Midbrain (tissue), 1 donor: ENCODE results near the gene TAF4.
"Not testable (repeated sequence)": the region's sequence is repeated elsewhere in the genome, so short reads cannot be mapped to it uniquely, and the experiment has no call there.

Experiments
- DNase-seq: peaks from one replicate; lab custom pipeline; 2025; lab: John Stamatoyannopoulos, UW

Gene TAF4

GRCh38 chr20:62058941-62059340 is 6.7 kb downstream of the TAF4 start:
- DNase-seq: no peak

DNA sequence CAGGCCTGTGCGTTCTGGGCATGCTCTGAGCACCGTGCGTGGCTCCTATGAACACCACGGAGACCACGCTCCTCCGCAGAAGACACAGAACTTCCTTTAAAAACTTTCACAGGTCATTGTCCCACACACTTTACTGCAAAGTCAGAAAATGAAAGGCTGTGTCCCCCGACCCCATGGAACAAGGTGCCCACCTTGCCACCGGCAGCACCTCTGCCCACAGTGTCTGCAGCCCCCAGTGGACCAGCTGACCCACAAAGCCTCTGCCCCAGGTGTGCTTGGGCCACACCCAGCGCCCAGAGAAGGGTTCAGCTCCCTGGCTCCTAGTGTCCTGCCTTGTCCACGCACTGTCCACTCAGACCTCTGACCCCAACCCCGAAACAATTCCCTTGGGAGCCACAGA is 8.7 kb downstream of the TAF4 start:
- no peak for DNase-seq

GRCh38 chr20:62056377-62056776 is 9.3 kb downstream of the TAF4 start:
- no peak for DNase-seq

DNA sequence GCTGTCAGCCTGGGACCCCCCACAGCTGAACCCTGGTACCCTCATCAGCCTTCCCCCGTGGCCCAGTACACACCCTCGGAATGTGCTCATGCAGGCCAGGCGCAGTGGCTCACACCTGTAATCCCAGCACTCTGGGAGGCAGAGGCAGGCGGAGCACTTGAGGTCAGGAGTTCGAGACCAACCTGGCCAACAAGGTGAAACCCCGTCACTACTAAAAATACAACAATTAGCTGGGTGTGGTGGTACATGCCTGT is 9.9 kb downstream of the TAF4 start:
- not testable (repeated sequence) for DNase-seq

DNA sequence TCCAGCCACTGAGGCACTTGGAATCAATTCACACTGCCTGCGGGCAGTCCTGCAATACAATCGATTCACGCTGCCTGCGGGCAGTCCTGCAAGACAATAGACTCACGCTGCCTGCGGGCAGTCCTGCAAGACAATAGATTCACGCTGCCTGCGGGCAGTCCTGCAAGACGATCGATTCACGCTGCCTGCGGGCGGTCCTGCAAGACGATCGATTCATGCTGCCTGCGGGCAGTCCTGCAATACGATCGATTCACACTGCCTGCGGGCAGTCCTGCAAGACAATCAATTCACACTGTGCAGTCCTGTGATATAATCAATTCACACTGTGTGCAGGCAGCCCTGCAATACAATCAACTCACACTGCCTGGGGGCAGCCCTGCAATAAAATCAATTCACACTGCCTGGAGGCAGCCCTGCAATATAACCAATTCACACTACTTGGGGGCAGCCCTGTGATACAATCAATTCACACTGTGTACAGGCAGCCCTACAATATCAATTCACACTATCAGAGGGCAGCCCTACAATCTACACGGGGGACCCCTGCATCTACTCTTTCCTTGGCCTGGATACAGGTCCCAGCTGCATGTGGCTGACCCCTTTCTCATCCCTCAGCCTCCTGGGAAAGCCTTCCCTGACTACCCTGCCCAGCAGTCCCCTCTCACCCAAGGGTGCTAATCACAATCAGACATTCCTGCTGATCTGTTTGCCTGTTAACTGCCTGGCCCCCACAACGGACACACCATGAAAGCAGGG is 10.4 kb downstream of the TAF4 start:
- DNase-seq: no peak

DNA sequence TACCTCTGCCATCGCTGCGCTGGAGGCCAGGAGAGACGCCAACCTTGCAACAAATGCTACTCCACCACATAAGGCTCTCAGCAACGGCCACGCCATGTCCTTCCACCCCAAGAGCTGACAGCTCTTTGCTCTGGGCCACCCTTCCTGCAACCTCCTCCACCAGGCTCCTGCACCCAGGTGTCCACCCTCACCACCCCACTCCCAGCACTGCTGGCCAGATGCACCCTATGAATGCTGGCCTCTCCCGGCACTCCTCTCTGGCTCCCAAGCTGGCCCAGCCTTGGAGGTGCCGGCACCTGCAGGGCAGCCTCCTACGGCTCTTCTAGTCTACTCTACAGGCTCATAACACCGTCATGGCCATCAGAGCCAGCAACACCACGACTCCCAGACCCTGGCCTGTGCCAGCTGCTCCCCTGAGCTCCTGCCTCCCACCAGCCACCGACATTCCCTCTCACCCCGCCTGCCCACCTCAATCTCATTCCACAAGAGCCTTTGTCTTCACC is 11.2 kb downstream of the TAF4 start:
- DNase-seq: no peak

GRCh38 chr20:62053465-62054196 is 12.1 kb downstream of the TAF4 start:
- no peak for DNase-seq

DNA sequence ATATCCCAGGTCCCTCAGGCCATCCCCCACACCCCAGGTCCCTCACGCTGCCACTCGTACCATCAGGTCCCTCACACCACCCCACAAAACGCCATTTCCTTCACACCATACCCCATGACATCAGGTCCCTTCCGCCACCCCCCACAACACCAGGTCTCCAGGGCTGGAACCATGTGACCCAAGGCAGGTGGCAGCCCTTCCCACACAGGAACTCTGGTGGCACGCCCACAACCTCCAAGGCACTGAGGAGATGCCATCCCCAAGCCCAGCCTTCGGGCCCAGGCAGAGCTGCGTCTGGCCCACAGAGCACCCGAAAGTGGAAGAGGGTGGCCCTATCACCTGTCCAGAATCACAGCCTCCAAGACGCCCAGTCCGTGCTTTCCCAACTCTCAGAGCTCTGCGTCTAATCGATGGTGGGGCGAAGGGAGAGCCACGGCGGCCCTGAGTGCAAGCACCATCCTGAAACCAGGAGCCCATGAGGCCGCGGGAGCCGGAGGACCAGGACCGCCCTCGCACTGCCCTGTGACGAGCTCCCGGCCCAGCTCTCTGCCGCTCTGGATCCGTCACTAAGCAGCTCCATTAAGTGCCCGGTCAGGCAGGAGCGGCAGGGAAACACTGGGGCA is 12.7 kb downstream of the TAF4 start:
- no peak for DNase-seq

DNA sequence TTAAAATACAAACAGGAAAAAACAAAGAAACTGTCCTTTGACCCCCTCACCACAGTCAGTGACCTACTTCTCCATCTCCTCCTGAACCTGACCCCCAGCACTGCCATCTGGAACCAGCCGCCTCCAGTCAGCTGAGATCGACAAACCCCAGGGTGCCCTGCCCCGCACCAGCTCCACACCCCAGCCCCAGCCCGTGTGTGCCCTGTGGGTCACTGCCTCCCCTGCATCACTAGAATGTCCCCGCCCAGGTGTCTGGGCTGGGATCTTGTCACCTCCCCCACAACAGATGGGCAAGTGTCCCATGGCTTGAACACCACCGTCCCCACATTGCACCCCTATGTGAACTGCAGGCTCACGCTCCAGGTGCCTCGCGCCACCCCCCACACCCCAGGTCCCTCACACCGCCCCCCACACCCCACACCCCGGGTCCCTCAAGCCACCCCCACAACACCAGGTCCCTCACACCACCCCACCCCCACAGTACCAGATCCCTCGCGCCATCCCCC is 13.3 kb downstream of the TAF4 start:
- no peak for DNase-seq

DNA sequence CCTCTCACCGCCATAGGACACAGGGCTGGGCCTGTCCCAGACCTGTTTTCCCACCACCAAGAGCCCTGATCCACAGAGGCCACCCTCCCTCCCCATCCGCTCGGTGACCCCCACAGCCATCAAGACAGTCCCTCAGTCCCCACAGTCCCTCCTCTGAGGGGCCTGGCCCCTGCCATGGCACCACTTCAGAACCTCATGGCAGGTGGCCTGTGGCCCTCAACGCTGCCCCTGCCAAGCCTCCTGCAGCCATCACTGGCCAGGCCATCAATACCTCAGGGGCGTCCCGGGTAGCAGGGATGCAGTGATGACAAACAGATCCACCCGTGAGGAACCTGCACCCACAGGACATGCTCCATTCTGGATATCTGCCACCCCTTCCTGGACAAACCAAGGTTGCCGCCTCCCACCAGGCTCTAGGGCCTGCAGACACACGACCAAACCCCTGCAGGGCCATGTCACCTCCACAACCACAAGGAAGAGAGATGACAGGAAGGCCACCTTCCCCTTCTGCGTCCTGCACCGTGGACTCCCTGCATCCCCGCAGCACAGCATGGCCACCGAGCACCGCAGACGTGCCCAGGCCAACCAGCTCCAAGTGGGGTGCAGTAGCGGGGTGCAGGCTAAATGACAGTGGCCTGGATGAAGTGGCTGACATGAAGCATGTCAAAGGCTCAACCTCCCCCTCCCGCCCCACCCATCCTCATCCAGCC is 14.0 kb downstream of the TAF4 start:
- DNase-seq: no peak

GRCh38 chr20:62051144-62051543 is 14.5 kb downstream of the TAF4 start:
- no peak for DNase-seq

- no peak for DNase-seq
Observed at GRCh38 chr20:62050166-62051120, 15.2 kb downstream of the TAF4 start.

- no peak for DNase-seq
Observed at GRCh38 chr20:62049342-62050165, 16.1 kb downstream of the TAF4 start.

DNA sequence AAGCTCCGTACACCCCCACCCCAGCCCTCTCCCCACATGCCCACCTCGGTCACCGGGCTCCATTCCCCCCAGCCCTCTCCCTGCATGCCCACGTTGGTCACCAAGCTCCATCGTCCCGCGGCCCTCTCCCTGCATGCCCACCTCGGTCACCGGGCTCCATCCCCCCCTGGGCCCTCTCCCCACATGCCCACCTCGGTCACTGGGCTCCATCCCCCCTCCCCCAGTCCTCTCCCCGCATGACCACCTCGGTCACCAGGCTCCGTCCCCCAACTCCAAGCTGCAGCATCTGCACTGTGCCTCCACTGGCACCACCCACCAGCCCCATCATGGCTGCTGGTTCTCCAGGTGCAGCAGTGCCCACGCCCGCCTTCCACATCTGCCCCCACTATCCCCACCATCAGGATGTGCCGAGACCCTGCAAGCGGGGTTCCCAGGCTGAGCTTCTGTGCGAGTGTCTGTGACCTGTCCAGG is 16.8 kb downstream of the TAF4 start:
- no peak for DNase-seq

GRCh38 chr20:62048346-62048761 is 17.3 kb downstream of the TAF4 start:
- no peak for DNase-seq

- no peak for DNase-seq
Observed at GRCh38 chr20:62047666-62048345, 17.9 kb downstream of the TAF4 start.

DNA sequence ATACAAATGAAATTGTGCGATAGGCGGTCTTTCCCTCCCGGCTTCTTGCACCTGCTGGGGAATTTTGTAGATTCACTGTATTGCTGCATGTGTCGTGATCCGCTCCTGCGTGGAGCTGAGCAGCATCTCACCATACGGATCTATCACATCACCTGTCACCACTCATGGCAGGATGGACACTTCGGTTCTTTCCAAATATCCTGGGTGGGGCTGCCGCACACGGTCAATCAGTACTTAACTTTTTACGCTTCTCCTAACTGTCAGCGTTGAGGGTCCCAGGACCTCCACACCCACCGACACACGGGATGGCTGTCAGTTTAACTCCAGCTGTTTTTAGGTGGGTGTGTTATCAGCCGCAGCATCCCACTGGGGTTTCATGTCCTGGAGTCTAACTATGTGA is 19.2 kb downstream of the TAF4 start:
- DNase-seq: no peak

DNA sequence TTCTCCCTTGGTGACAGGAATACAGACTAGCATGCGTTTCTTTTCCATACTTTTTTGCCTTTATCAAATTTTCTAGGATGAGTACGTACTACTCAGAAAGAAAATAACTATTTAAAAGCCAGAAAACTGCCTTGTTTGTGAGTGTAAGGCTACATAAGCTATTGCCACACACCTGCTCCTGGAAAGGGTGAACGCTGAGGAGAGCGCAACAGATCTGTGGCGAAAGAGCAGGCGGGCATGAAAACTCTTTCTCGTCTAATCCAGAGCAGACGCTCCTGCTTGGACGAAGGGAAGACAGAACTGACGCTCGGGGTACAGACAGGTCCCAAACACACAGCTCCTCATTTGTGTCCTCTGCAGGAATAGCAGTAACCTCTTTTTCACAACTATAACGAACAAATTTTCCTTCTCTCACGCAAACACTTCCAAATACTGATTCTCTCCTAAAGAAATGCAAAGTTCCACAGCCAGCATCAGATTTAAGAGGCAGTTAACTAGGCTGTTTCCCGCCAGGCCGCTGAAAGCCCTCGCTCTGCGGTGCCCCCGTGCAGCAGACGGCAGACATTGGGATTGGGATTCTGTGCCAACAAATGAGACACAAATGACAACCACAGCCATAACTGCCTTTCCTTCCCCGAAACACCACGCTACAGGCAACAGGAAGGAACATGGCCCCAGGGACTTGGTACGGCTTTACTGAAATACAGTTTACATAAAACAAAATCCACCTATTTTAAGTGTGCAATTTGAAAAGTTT is 20.0 kb downstream of the TAF4 start:
- DNase-seq: no peak

- no peak for DNase-seq
Observed at GRCh38 chr20:62045118-62045517, 20.6 kb downstream of the TAF4 start.
